GM10847 (cell line): ENCODE results near the gene C1QL4.

ENCODE experiments used
- POLR2A ChIP-seq: IDR thresholded peaks from 2 replicates; pipeline ENCODE4 v1.6.1; 2011; ENCODE audit not compliant: insufficient read length; ENCODE audit errors: extremely low read depth

Gene C1QL4

DNA sequence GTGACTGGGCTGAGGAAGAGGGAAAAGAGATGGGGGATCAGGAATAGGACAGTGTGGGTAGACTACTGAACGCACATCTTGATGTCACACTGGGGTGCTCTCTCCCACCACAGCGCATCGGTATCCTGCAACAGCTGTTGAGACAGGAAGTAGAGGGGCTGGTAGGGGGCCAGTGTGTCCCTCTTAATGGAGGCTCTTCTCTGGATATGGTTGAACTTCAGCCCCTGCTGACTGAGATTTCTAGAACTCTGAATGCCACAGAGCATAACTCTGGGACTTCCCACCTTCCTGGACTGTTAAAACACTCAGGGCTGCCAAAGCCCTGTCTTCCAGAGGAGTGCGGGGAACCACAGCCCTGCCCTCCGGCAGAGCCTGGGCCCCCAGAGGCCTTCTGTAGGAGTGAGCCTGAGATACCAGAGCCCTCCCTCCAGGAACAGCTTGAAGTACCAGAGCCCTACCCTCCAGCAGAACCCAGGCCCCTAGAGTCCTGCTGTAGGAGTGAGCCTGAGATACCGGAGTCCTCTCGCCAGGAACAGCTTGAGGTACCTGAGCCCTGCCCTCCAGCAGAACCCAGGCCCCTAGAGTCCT lies 6.9 kb downstream of the C1QL4 start:
- TF ChIP-seq POLR2A, result no peak

DNA sequence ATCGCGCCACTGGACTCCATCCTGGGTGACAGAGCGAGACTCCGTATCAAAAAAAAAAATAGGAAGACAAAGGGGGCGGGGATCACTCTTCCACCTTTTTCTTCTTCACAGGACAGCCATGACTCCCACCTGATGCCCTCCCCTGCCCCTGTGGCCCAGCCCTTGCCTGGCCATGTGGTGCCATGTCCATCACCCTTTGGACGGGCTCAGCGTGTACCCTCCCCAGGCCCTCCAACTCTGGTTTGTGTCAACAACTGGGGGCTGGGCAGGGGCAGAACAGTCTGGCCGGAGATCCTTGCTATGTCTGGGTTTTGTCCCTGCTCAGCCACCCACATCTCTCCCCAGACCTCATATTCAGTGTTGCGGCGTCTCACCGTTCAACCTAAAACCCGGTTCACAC lies 8.2 kb downstream of the C1QL4 start:
- no peak for TF ChIP-seq POLR2A

DNA sequence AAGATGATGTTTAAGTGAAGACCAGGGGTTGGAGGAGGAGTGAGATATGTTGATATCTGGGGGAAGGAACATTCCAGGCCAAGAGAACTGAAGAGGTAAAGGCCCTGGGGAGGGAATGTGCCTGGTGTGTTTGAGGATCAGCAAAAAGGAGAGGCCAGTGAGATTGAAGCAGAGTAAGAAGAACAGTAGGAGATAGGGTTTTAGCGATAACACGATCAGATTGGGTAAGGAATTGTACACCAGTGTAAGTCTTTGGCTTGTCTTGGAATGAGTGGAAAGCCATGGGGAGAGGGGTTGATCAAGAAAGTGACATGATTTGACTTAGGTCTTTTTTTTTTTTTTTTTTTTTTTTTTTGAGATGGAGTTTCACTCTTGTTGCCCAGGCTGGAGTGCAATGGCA lies 9.1 kb downstream of the C1QL4 start:
- TF ChIP-seq POLR2A, result no peak

DNA sequence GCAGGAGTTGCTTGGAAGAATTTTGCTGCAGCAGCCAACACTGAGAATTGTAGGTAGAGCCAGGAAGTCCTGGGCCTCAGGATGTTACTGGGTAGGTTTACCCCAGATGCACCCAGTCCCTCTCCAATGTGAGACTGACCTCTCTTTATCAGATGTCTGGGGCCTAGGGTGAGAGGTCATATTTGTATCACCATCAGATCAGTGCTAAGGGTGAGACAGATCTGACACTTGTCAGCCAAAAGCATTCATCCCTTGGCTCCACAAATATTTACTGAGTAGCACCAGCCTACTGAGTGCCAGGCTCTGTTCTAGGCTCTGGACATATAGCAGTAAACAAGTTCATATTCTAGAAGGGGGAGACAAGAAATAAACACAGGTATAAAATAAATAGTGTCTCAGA lies 9.6 kb downstream of the C1QL4 start:
- no peak for TF ChIP-seq POLR2A

DNA sequence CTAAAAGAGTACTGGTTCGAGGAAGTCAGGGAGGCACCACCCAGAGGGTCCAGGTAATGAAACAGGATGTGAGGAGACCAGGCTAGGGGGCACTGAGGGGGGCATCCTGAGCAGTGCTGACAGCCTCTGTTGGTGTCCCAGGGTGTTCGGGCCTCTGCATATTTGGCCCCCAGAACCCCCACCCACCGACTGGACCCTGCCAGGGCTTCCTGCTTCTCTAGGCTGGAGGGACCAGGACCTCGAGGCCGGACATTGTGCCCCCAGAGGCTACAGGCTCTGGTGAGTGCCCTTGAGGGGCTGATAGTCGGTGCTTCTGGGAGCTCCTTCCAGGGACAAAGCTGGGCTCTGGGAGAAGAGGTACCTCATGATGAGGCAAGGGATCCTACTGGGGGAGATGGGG lies 11.4 kb downstream of the C1QL4 start:
- TF ChIP-seq POLR2A, result no peak

DNA sequence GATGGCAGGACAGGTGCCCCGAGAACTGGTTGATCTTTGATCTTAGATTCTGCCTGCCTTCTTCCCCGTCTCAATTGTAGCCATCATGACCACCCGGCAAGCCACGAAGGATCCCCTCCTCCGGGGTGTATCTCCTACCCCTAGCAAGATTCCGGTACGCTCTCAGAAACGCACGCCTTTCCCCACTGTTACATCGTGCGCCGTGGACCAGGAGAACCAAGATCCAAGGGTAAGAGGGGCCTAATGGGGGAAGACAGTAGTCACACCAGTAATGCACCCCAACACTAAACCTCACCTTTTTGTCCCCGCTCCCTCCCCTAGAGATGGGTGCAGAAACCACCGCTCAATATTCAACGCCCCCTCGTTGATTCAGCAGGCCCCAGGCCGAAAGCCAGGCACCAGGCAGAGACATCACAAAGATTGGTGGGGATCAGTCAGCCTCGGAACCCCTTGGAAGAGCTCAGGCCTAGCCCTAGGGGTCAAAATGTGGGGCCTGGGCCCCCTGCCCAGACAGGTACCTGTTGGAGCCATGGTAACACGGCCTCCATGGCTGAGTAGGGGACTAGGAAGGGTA lies 13.4 kb downstream of the C1QL4 start:
- no peak for TF ChIP-seq POLR2A

DNA sequence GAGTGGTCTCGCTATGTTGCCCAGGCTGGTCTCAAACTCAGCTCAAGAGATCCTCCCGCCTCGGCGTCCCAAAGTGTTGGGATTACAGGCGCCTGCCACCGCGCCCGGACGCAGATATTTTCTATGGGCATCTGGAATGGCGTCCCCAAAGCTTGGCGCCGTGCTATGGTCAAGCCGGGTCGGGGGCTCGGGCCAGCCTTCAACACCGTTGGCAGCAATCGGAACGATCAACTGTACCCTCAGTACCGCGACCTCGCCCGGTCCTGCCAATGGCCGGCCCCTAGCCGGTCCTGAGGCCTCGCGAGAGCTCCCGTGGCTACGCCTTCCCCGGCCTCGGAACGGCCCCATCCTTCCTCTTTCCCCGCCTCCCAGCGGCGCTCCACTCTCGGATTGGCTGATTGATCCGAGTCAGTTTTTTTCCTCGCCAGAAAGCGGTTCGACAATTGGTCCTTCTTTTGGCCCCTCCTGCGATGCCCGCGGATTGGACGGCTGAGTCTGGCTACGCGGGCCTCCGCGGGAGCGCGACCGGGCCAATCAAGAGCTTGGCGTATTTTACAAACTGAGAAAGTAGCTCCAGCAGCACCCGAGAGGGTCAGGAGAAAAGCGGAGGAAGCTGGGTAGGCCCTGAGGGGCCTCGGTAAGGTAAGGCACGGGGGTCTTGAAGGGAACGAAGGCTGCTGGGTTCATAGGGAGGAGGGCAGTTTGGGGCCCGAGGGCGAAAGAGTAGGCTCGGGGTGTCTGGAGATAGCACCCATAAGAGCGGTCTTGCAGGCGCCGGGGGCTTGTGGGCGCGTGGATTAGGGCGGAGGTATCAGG lies 14.1 kb downstream of the C1QL4 start, which contains the start of gene TROAP:
Gene TROAP (plus strand): TSS at position 548 of the 816 bp plus-strand sequence. CDS start 354 bp downstream, outside the sequence.
- peak; percentile 83 for TF ChIP-seq POLR2A

DNA sequence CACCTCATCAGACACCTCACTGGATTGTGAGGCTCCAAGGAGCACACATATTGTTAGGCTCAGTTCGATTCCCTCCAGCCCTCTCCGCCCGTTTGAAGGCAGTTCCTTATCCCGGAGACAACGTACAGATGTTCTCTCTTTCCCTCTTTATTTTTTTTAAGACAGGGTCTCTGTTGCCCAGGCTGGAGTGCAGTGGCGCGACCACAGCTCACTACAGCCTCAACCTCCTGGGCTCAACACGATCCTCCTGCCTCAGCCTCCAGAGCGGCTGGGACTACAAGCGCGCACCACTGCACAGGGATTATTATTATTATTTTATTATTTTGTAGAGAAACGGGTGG lies 14.7 kb downstream of the C1QL4 start:
- no peak for TF ChIP-seq POLR2A

DNA sequence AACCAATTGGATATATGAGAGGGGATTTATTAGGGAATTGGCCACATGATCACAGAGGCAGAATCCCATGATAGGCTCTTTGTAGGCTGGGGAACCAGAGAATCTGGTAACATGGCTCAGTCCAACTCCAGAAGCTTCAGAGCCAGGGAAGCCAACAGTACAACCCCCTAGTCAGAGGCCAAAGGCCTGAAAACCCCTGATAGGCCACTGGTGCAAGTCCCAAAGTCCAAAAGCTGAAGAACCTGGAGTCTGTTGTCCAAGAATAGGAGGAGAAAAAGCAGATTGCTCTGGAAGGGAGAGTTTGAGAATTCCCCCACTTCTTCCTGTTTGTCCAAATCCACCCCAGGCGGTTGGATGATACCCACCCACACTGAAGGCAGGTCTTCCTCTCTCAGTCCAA lies 22.2 kb downstream of the C1QL4 start:
- no peak for TF ChIP-seq POLR2A

DNA sequence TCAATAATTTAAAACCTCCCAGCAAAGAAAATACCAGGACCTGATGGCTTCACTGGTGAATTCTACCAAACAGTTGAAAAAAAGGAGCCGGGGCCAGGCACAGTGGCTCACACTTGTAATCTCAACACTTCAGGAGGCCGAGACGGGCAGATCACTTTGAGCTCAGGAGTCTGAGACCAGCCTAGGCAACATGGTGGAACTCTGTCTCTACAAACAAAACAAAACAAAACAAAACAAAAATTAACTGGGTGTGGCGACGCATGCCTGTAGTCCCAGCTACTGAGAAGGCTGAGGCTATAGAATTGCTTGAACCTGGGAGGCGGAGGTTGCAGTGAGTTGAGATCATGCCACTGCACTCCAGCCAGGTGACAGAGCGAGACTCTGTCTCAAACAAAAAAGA lies 27.6 kb downstream of the C1QL4 start:
- TF ChIP-seq POLR2A, result no peak

DNA sequence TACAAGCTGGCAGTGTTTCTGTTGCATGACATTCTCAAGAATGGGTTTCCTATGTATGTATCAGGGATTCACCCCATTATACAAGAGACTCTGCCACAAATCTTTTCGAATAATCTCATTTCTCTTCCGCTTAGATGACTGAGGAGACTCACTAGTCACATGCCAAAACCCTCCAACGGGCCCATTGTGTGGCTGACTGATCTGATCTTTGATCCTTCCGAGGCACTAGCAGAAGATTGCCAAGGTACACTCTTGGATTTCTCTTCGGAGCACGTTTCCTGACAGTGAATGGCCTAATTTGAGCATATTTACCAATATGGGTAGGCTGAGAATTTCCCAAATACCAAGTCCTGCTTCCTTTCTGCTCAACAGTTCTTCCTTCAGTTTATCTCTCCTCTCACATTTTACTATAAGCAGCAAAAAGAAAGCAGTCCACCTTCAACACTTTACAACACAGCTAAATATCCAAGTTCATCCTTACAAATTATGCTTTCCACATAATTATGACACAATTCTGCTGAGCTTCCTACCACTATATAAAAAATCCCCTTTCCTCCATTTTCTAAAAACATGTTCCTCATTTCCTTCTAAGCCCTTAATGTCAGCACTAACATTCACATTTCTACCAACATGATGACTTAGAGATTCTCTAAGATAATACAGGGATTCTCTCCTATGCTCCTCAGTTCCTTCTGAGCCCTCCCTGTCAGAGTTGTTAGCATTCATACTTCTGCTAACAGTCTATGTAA lies 31.1 kb downstream of the C1QL4 start:
- no peak for TF ChIP-seq POLR2A

DNA sequence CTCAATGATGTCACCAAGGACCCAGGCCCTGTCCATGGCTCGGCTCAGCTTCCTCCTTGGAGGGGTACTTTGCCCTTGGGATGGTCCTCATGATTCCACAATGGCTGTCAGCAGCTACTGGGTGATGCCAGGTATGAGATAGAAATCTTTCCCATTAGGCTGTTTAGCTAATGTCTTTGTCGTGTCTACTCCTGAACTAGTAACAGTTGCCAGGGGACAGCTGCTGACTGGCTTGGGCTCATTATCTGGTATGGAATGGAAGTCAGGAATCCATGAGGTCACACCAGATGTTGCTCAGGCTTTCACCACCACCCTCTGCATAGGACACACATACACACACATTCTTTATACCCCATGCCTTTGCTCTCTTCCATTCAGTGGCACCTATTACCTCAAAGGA lies 32.8 kb downstream of the C1QL4 start:
- TF ChIP-seq POLR2A, result no peak

DNA sequence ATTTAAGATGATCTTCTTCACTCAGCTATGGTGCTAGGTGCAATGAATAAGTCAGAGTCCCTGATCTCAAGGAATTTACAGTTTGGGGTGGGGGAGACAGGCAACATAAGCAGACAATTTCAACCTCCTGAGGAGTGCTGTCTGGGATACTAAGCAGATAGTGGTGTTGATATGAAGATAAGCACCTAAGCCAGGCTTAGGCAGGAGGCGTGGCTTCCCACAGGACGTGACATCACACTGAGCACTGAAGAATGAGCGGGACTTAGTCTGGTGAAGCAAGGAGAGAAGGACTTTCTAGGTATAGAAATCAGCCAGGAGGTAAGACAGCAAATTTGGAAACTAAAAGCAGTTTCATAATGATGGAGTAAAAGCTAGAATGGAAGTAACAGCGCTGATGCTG lies 35.2 kb downstream of the C1QL4 start:
- TF ChIP-seq POLR2A, result no peak

DNA sequence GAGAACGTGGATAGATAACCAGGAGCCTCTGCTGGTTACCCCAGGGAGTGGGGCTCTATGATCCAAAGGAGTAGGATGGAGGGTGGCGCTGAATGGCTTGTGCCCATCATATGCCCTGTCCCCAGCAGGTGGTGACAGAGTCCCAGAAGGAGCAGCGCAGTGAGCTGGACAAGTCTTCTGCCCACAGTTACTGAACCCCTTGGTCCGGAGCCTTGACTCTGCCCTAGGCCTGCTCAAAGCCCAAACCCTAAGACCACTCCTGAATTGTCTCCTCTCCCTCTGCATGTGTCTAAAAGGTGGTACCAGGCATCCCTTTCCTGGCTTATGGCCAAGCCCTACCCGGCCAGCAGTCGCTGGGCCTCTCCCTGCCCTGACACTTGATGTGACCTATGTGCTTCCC lies 38.8 kb downstream of the C1QL4 start:
- TF ChIP-seq POLR2A, result no peak

DNA sequence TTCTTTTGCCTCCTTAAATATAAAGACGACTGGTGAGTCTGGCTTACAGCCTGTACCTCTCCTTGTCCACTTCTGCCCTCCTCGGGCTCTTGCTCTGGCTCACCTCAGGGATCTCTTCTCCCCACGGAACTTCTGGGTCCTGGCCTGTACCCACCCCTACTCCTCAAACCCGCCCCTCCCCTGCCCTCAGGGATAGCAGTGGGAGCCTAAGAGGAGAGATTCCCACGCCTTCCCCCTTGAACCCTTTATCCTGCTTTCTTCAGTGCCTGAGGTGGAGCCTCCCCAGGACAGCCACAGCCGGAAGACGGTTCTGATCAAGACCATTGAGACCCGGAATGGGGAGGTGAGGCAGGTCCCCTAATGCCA lies 39.3 kb downstream of the C1QL4 start:
- TF ChIP-seq POLR2A, result no peak
